Omental fat pad (tissue), 4 donors: ENCODE data around the gene METTL22. TPM values are rescaled to one million over a fixed set of nuclear protein-coding genes. Genes with fewer than 3 reads are reported as not detected.

Experiments
- ATAC-seq: fragments of 150-250 bp; one replicate; pipeline ENCODE4 v1.9.1; 2016; ENCODE audit warnings: mild to moderate bottlenecking, moderate library complexity; ENCODE audit not compliant: low FRiP score
- DNase-seq: peaks from one replicate; pipeline ENCODE4 v3.0.0-alpha.2; 2019; ENCODE audit warnings: low spot score
- total RNA-seq, 4 donors: library from RNA; depleted of rRNA; stranded (reverse); fragments of >200 nt; gene quantifications; one replicate each; pipeline ENCODE4 v1.1.0, GENCODE V29; 2016
- TF ChIP-seq, protein P1 (sequence below), 3 donors: fragments of 450-650 bp; IDR thresholded peaks; one replicate each; pipeline ENCODE4 v1.5.1; 2016 to 2017; ENCODE audit warnings: antibody characterized with exemption in 3 of 3, mild to moderate bottlenecking in 3 of 3, moderate library complexity in 2 of 3

Gene METTL22
- total RNA-seq, 4 donors from 2014 or later = 16.7 to 40.0 (median 24.5) TPM

DNA sequence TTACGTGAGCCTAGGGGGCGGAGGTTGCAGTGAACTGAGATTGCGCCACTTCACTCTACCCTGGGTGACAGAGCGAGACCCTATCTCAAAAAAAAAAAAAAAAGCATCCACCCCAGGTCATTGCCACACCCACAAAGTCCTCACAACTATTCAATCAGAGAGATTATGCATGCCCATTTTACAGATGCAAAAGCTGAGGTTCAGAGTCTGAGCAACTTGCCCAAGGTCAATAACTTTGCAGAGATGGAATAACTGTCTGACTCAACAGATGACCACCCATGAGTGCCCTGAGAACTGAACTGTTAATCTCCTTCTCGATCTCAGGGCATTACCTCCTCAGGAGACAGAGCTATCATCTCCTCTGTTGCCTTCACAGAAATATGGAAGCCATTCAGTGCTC, 25.7 kb upstream of the METTL22 start:
- ATAC-seq = no peak

GRCh38 chr16:8596581-8596980, 24.9 kb upstream of the METTL22 start:
- ATAC-seq (no peak), DNase-seq (no peak)
- TF ChIP-seq, protein P1, sequence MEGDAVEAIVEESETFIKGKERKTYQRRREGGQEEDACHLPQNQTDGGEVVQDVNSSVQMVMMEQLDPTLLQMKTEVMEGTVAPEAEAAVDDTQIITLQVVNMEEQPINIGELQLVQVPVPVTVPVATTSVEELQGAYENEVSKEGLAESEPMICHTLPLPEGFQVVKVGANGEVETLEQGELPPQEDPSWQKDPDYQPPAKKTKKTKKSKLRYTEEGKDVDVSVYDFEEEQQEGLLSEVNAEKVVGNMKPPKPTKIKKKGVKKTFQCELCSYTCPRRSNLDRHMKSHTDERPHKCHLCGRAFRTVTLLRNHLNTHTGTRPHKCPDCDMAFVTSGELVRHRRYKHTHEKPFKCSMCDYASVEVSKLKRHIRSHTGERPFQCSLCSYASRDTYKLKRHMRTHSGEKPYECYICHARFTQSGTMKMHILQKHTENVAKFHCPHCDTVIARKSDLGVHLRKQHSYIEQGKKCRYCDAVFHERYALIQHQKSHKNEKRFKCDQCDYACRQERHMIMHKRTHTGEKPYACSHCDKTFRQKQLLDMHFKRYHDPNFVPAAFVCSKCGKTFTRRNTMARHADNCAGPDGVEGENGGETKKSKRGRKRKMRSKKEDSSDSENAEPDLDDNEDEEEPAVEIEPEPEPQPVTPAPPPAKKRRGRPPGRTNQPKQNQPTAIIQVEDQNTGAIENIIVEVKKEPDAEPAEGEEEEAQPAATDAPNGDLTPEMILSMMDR (IDR thresholded peaks at IDR 0.05) = no peak

More for the DNA sequence above, 25.7 kb upstream of the METTL22 start:
- no peak for DNase-seq
- TF ChIP-seq, protein P1 (IDR thresholded peaks at IDR 0.05) = no peak

DNA sequence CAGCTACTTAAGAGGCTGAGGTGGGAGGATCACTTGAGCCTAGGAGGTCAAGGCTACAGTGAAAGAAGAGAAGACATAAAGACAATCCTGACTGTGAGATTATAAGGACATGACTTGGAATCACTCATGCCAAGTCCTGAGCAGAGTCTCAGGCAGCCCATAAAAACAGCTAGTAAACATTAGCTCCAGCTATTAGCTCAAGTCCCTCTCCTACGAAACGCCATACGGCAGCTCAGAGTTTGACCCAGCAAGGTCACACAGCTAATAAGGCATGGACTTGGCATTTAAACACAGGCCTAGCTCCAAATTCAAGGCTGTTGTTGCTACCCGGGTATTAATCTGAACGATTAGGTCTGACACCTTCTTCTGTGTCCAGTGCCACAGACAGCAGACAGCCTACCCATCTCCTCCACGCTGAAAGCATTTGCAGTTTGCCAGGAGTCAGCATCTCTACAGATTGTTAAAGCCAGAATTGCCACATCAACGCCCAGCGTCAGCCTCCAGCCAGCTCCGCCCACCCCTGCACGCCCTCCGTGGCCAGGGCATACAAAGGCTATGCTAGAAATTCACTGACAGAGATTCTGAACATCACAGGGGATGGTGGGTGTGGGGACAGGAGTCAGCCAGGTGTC, 21.2 kb upstream of the METTL22 start:
- DNase-seq = no peak
- TF ChIP-seq, protein P1 (IDR thresholded peaks at IDR 0.05) = no peak
- ATAC-seq = no peak

GRCh38 chr16:8605554-8605953, 15.9 kb upstream of the METTL22 start:
- TF ChIP-seq, protein P1 (IDR thresholded peaks at IDR 0.05) = no peak
- DNase-seq (no peak), ATAC-seq (no peak)

DNA sequence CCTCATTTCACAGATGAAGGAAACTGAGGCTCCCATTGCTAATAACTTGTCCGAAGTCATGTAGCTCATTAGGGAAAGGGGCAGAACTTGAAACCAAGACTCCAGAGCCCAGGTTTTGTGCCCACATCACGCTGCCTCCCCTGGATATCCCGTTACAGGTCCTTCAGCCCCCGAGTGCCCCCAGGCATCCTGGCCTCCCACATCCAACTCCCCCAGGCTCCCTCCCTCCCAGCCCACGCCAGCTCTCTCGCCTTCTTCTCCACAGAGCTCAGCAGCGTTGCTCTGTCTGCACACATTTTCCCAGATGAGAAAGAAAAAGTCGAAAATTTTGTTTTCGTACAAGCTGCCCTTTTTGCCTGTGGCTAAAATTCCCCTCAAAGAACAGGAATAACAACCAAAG, 14.3 kb upstream of the METTL22 start:
- no peak for ATAC-seq
- TF ChIP-seq, protein P1 (IDR thresholded peaks at IDR 0.05) = no peak
- no peak for DNase-seq

- no peak for DNase-seq
- TF ChIP-seq, protein P1 (IDR thresholded peaks at IDR 0.05) = no peak
- no peak for ATAC-seq
These were observed 10.4 kb upstream of the METTL22 start for GRCh38 chr16:8611122-8611521.

GRCh38 chr16:8611886-8612600, 9.5 kb upstream of the METTL22 start:
- ATAC-seq (no peak), DNase-seq (no peak)

More at GRCh38 chr16:8611886-8612600, 9.5 kb upstream of the METTL22 start:
- TF ChIP-seq, protein P1 (IDR thresholded peaks at IDR 0.05) = no peak
